Measurements from ENCODE around the gene NIPAL3.

NIPAL3 gene

GRCh38 chr1:24502065-24502708, 86.6 kb downstream of the NIPAL3 start:
- Histone ChIP-seq H3K4me3 (ENCODE audit: low read length in 2 of 2) (peak overlapping the region; percentile 27 to 89), H3K27me3 (ENCODE audit: control insufficient read depth in 3 of 3, insufficient read depth in 3 of 3, low read depth in 1 of 3, low read length in 3 of 3) (peaks cover 7 to 82% (median 18%) of the 10 kb centered on the region in 3 experiments), H3K23ac (ENCODE audit: low read depth, low read length, poor library complexity) (peak overlapping the region; percentile 58), H3K79me1 (ENCODE audit: low read depth, low read length) (peaks cover 2% of the 10 kb centered on the region), H2BK120ac (ENCODE audit: low read depth, low read length) (no peak overlapping the region), H3K4me1 (ENCODE audit: control insufficient read depth in 2 of 2, insufficient read depth in 1 of 2, low read depth in 1 of 2, low read length in 2 of 2) (peaks cover 0 to 6% of the 10 kb centered on the region in 2 donors), H2BK12ac (ENCODE audit: low read length) (no peak overlapping the region), H3K27ac (replicated peaks; ENCODE audit: low read length) (no peak overlapping the region), H2BK5ac (ENCODE audit: low read length) (no peak overlapping the region), H3K36me3 (replicated peaks in 1 of 2; ENCODE audit: control insufficient read depth in 2 of 2, insufficient read depth in 2 of 2, low read length in 2 of 2) (no peaks in the 10 kb centered on the region), H3K9me3 (replicated peaks in 1 of 2; ENCODE audit: control insufficient read depth in 2 of 2, insufficient read depth in 1 of 2, low read depth in 1 of 2, low read length in 2 of 2) (peaks cover 0 to 2% of the 10 kb centered on the region in 2 donors), H2BK15ac (ENCODE audit: low read length) (no peak overlapping the region), H3K18ac (ENCODE audit: low read length) (peak overlapping the region; percentile 85), H4K8ac (ENCODE audit: low read depth, low read length) (no peak overlapping the region), H3K9ac (ENCODE audit: low read depth, low read length, poor library complexity) (no peak overlapping the region), H2AFZ (ENCODE audit: low read length) (peak overlapping the region; percentile 77), H3K4me2 (ENCODE audit: insufficient read depth, low read length, poor library complexity, severe bottlenecking) (peak overlapping the region; percentile 85), H3K14ac (ENCODE audit: low read length) (no peak overlapping the region), H3K4ac (ENCODE audit: low read length) (no peak overlapping the region), H4K91ac (ENCODE audit: low read depth, low read length, poor library complexity) (no peak overlapping the region), H2AK5ac (ENCODE audit: low read depth, low read length) (no peak overlapping the region)
- DNase-seq (ENCODE audit: low spot score), result peak; percentile 31
- no CpG with 5 or more reads among the region's 39 CpGs for WGBS, 2 donors (ENCODE audit: extremely low coverage in 2 of 2, insufficient read length in 2 of 2, insufficient replicate concordance in 1 of 2)

GRCh38 chr1:24502709-24503058, 87.1 kb downstream of the NIPAL3 start, which contains the start of gene RCAN3:
RCAN3 (plus strand) TSS chr1:24502836; CDS start chr1:24514373, 11,537 bp downstream.
- Histone ChIP-seq H3K27me3 (ENCODE audit: control insufficient read depth in 3 of 3, insufficient read depth in 3 of 3, low read depth in 1 of 3, low read length in 3 of 3) (peaks cover 7 to 82% (median 18%) of the 10 kb centered on the region in 3 experiments), H2BK120ac (ENCODE audit: low read depth, low read length) (no peak within 1 kb of the TSS), H3K18ac (ENCODE audit: low read length) (peak within 1 kb of the TSS; percentile 92), H4K91ac (ENCODE audit: low read depth, low read length, poor library complexity) (no peak within 1 kb of the TSS), H2BK15ac (ENCODE audit: low read length) (no peak within 1 kb of the TSS), H3K9me3 (replicated peaks in 1 of 2; ENCODE audit: control insufficient read depth in 2 of 2, insufficient read depth in 1 of 2, low read depth in 1 of 2, low read length in 2 of 2) (peaks cover 0 to 2% of the 10 kb centered on the region in 2 donors), H3K4ac (ENCODE audit: low read length) (no peak within 1 kb of the TSS), H3K4me3 (ENCODE audit: low read length in 2 of 2) (peak within 1 kb of the TSS; percentile 27 to 89), H3K4me1 (ENCODE audit: control insufficient read depth in 2 of 2, insufficient read depth in 1 of 2, low read depth in 1 of 2, low read length in 2 of 2) (peaks cover 0 to 8% of the 10 kb centered on the region in 2 donors), H3K23ac (ENCODE audit: low read depth, low read length, poor library complexity) (peak within 1 kb of the TSS; percentile 58), H3K4me2 (ENCODE audit: insufficient read depth, low read length, poor library complexity, severe bottlenecking) (peak within 1 kb of the TSS; percentile 85), H2AFZ (ENCODE audit: low read length) (peak within 1 kb of the TSS; percentile 77), H3K36me3 (replicated peaks in 1 of 2; ENCODE audit: control insufficient read depth in 2 of 2, insufficient read depth in 2 of 2, low read length in 2 of 2) (no peaks in the 10 kb centered on the region), H3K79me1 (ENCODE audit: low read depth, low read length) (peaks cover 2% of the 10 kb centered on the region), H2AK5ac (ENCODE audit: low read depth, low read length) (no peak within 1 kb of the TSS), H4K8ac (ENCODE audit: low read depth, low read length) (no peak within 1 kb of the TSS), H2BK5ac (ENCODE audit: low read length) (no peak within 1 kb of the TSS), H3K14ac (ENCODE audit: low read length) (peak within 1 kb of the TSS; percentile 50), H3K27ac (replicated peaks; ENCODE audit: low read length) (no peak within 1 kb of the TSS), H3K9ac (ENCODE audit: low read depth, low read length, poor library complexity) (no peak within 1 kb of the TSS), H2BK12ac (ENCODE audit: low read length) (no peak within 1 kb of the TSS)
- WGBS, 2 donors (ENCODE audit: extremely low coverage in 2 of 2, insufficient read length in 2 of 2, insufficient replicate concordance in 1 of 2), result no CpG with 5 or more reads among the region's 53 CpGs
- DNase-seq (ENCODE audit: low spot score), result peak; percentile 65

- Histone ChIP-seq H3K4me2 (ENCODE audit: insufficient read depth, low read length, poor library complexity, severe bottlenecking) (peak overlapping the region; percentile 85), H3K27ac (replicated peaks; ENCODE audit: low read length) (no peak overlapping the region), H3K14ac (ENCODE audit: low read length) (peak overlapping the region; percentile 50), H3K4me3 (ENCODE audit: low read length in 2 of 2) (peak overlapping the region; percentile 26 to 84), H2BK5ac (ENCODE audit: low read length) (no peak overlapping the region), H2AFZ (ENCODE audit: low read length) (peak overlapping the region; percentile 77), H3K36me3 (replicated peaks in 1 of 2; ENCODE audit: control insufficient read depth in 2 of 2, insufficient read depth in 2 of 2, low read length in 2 of 2) (no peaks in the 10 kb centered on the region), H2BK120ac (ENCODE audit: low read depth, low read length) (no peak overlapping the region), H3K23ac (ENCODE audit: low read depth, low read length, poor library complexity) (peak overlapping the region; percentile 43), H3K4ac (ENCODE audit: low read length) (no peak overlapping the region), H3K27me3 (ENCODE audit: control insufficient read depth in 3 of 3, insufficient read depth in 3 of 3, low read depth in 1 of 3, low read length in 3 of 3) (peaks cover 7 to 82% (median 18%) of the 10 kb centered on the region in 3 experiments), H3K9me3 (replicated peaks in 1 of 2; ENCODE audit: control insufficient read depth in 2 of 2, insufficient read depth in 1 of 2, low read depth in 1 of 2, low read length in 2 of 2) (peaks cover 0 to 2% of the 10 kb centered on the region in 2 donors), H4K8ac (ENCODE audit: low read depth, low read length) (no peak overlapping the region), H2BK15ac (ENCODE audit: low read length) (no peak overlapping the region), H3K79me1 (ENCODE audit: low read depth, low read length) (peaks cover 2% of the 10 kb centered on the region), H3K9ac (ENCODE audit: low read depth, low read length, poor library complexity) (no peak overlapping the region), H3K4me1 (ENCODE audit: control insufficient read depth in 2 of 2, insufficient read depth in 1 of 2, low read depth in 1 of 2, low read length in 2 of 2) (peaks cover 0 to 8% of the 10 kb centered on the region in 2 donors), H3K18ac (ENCODE audit: low read length) (peak overlapping the region; percentile 92), H2BK12ac (ENCODE audit: low read length) (no peak overlapping the region), H2AK5ac (ENCODE audit: low read depth, low read length) (no peak overlapping the region), H4K91ac (ENCODE audit: low read depth, low read length, poor library complexity) (no peak overlapping the region)
- no CpG with 5 or more reads among the region's 53 CpGs for WGBS, 2 donors (ENCODE audit: extremely low coverage in 2 of 2, insufficient read length in 2 of 2, insufficient replicate concordance in 1 of 2)
- DNase-seq (ENCODE audit: low spot score), result no peak
Measured at GRCh38 chr1:24503059-24503751, 87.6 kb downstream of the NIPAL3 start.

GRCh38 chr1:24503870-24504523, 88.4 kb downstream of the NIPAL3 start:
- Histone ChIP-seq H4K91ac (ENCODE audit: low read depth, low read length, poor library complexity) (no peak overlapping the region), H2BK15ac (ENCODE audit: low read length) (no peak overlapping the region), H3K14ac (ENCODE audit: low read length) (no peak overlapping the region), H2BK5ac (ENCODE audit: low read length) (no peak overlapping the region), H2BK12ac (ENCODE audit: low read length) (no peak overlapping the region), H3K23ac (ENCODE audit: low read depth, low read length, poor library complexity) (no peak overlapping the region), H3K9ac (ENCODE audit: low read depth, low read length, poor library complexity) (no peak overlapping the region), H2AFZ (ENCODE audit: low read length) (no peak overlapping the region), H2BK120ac (ENCODE audit: low read depth, low read length) (no peak overlapping the region), H3K4ac (ENCODE audit: low read length) (no peak overlapping the region), H3K18ac (ENCODE audit: low read length) (no peak overlapping the region), H3K27ac (replicated peaks; ENCODE audit: low read length) (no peak overlapping the region), H2AK5ac (ENCODE audit: low read depth, low read length) (no peak overlapping the region), H3K4me1 (ENCODE audit: control insufficient read depth in 2 of 2, insufficient read depth in 1 of 2, low read depth in 1 of 2, low read length in 2 of 2) (peaks cover 0 to 8% of the 10 kb centered on the region in 2 donors), H3K4me3 (ENCODE audit: low read length in 2 of 2) (no peak overlapping the region), H3K36me3 (replicated peaks in 1 of 2; ENCODE audit: control insufficient read depth in 2 of 2, insufficient read depth in 2 of 2, low read length in 2 of 2) (no peaks in the 10 kb centered on the region), H4K8ac (ENCODE audit: low read depth, low read length) (no peak overlapping the region), H3K27me3 (ENCODE audit: control insufficient read depth in 3 of 3, insufficient read depth in 3 of 3, low read depth in 1 of 3, low read length in 3 of 3) (peaks cover 7 to 75% (median 18%) of the 10 kb centered on the region in 3 experiments), H3K4me2 (ENCODE audit: insufficient read depth, low read length, poor library complexity, severe bottlenecking) (no peak overlapping the region), H3K79me1 (ENCODE audit: low read depth, low read length) (peaks cover 2% of the 10 kb centered on the region), H3K9me3 (replicated peaks in 1 of 2; ENCODE audit: control insufficient read depth in 2 of 2, insufficient read depth in 1 of 2, low read depth in 1 of 2, low read length in 2 of 2) (peaks cover 0 to 2% of the 10 kb centered on the region in 2 donors)
- WGBS, 2 donors (ENCODE audit: extremely low coverage in 2 of 2, insufficient read length in 2 of 2, insufficient replicate concordance in 1 of 2), result no CpG with 5 or more reads among the region's 7 CpGs
- no peak for DNase-seq (ENCODE audit: low spot score)
